DMS53 treated with DMSO at 0.1 percent for 48 hours (cell line): Measurements from ENCODE around the gene LTBR.

Experiments used
- DNase-seq: peaks from one replicate; lab custom pipeline; 2025; ENCODE audit not compliant: unreplicated experiment; lab: John Stamatoyannopoulos, UW

LTBR gene

GRCh38 chr12:6346235-6346832 lies 37.6 kb upstream of the LTBR start:
- peak; percentile 26 for DNase-seq

GRCh38 chr12:6346942-6347341 lies 37.0 kb upstream of the LTBR start:
- no peak for DNase-seq

DNA sequence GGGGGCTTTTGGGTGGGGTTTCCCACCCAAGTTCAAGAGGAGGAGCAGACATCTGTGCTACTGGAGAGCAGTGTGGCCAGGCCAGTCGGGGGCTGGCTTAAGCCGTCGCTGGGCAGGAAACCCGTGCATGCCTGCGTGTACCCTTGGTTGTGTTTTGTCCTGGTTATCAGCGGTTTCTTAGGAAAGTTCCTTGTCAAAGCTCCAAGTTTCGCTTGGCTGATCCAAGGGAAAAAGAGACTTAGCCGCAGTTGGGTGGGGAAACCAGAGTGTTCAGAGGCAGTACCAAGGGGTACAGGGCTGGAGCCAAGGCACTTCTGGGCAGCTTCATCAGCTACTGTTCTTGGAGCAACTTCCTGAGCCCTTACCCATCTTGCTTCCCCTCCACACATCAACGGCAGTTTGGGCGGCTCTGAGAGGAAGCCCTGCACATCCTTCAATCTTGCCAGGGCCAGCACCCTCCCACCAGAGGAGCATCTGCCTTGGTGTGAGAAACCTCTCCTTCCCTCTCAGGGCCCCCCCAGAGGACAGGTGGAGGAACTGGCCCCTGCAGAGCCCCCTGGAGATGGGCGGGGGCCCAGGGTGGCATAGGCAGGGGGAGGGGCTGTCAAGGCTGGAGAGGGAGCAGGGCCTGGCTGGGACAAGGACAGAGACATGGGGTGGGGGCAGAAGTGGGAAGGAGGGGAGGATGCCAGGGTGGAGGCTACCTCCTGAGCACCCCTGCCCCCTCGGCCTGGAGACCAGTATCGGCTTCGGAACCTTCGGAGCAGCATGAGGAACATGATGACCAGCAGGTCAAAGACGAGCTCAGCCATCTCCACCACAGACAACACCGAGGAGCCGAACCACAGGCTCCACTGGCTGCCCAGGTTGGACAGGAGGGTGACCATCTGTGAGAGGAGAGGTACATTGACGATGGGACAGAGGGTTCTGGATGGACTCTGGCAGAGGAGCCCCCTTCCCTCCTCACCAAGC lies 36.3 kb upstream of the LTBR start:
- no peak for DNase-seq

- no peak for DNase-seq
These were observed 32.3 kb upstream of the LTBR start for GRCh38 chr12:6351622-6352021.

- no peak for DNase-seq
These were observed 31.5 kb upstream of the LTBR start for GRCh38 chr12:6352193-6353173.

DNA sequence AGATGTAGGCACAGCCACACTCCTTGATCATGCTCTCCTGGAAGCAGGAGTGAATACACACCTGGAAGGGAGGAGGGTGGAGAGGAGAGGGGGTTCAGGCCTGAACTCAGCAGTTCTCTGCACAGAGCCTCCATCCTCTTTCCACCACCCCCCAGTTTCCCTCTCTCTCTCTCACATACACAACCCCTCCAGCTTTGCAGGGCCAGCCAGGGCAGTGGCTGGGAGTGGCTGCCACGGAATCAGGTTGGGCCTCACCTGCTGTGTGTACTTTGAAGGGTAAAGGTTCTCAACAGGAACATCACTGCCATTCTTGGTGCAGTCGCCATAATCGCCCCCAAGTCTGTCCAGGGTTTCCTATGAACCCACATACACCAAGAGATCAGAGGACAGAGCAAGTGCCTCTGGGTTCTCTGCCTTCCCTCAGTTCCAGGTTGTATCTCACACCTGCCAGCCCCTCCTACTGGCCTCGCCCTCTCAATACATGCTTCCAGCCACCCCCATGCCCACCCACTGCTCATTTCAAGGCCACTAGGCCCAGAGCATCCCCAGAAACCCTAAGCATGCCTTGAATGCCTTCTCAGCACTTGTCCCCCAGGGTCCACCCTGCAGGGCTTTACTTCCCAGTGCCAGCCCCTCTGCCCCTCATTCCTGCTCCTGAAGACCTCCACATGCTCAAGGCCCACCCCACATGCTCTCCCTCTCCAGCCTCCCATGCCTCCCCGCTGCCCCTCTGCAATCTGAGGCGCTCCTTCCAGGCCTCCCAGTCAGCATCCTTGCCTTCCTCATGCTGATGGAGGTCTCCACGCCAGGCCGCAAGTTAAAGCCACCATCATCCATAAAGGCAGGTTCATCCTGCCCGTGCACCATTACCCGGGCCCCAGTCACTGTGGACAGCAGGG lies 29.2 kb upstream of the LTBR start:
- DNase-seq: no peak

DNA sequence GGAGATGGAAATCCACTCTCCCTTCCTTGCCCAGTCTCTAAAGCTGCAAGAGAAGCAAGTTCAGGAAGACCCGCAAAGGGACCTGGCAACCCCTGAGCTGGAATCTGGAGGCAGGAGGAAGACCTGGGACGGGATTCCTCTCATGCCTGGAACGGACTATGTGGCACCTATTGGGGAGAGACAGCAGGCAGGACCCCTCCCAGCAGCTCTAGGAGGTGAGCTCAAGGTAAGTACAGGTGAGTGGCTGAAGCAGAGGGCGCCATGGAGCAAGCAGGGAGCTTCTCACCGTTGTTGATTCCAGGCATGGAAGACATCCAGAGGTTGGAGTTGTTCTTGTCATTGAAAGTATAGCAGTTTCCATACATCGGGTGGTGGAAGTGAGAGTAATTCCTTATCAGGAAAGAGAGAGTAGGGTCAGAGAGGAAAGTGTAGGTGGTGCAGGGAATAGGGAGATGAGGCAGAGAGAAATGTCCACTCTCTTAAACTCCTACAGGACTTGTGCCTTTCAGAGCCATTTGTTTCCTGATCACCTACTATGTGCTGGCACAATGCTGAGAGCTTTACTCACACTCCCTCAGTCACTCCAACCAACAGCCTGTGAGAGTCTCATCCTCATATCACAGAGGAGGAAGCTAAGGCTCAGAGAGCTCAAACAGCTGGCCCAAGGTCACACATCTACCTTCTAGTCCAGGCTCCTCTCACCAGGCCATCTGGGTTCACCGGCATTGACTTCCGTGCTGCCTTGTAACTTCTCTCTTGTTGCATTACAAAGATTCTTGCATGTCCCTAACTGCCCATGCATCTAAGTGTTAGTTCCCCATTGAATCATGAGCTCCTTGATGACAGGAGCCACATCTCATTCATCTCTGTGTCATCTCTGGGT lies 28.2 kb upstream of the LTBR start:
- no peak for DNase-seq

DNA sequence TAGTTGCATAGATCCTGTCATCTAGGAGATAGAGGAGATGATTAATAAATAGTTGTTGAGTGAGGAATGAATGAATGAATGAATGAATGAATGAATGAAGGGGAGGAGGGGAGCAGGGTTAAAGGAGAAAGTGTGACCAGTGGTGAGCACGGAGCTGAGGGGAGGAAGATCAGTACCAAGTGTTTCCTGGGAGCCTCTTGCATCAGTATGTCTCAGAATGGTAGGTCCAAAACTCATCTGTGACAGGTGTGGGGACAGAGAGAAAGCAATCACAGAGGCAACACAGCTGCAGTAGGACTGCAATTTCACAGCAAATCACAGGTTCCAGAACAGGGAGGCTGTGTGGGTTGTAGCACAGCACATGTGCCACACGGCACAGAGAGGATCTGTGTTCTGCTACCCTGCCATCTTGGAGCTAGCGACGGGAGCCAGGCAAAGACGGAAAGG lies 27.6 kb upstream of the LTBR start:
- DNase-seq: no peak

- no peak for DNase-seq
These were observed 25.1 kb upstream of the LTBR start for GRCh38 chr12:6358881-6359280.

GRCh38 chr12:6360080-6360571 lies 23.8 kb upstream of the LTBR start:
- DNase-seq: no peak

- no peak for DNase-seq
These were observed 23.1 kb upstream of the LTBR start for GRCh38 chr12:6360578-6361490.

DNA sequence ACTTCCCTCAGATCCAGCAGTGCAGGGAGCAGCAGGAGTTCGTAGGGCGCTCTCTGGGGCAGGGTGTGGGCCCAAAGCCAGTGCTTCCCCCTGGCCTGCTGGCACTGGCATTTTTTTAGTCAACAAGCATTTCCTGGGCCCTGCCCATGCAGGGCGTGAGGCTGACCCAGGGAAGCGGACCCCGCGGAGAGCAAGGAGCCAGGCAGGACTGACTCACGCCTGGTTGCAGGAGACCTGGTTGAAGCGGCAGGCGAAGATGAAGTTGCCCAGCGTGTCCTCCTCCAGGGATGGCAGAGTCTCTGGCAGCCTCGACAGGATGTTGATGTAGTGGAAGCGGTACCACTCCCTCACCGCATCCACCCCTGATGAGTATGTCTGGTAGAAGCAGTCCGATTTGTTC lies 22.1 kb upstream of the LTBR start:
- DNase-seq: no peak

GRCh38 chr12:6362403-6362802 lies 21.6 kb upstream of the LTBR start:
- DNase-seq: no peak

DNA sequence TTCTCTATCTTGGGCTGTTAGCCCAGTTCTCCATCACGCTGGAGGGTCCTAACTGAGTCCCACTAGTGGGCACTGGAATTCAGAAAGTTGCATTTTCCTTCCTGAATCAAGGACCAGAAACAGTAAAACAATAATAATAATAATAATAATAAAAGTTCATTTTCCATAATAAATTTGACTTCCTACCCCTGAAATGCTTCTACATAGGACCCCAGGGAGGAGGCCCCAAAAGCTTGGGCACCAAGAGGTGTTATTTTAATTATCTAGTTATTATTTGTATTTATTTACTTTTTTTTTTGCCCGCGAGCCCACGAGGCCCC lies 21.0 kb upstream of the LTBR start:
- no peak for DNase-seq

DNA sequence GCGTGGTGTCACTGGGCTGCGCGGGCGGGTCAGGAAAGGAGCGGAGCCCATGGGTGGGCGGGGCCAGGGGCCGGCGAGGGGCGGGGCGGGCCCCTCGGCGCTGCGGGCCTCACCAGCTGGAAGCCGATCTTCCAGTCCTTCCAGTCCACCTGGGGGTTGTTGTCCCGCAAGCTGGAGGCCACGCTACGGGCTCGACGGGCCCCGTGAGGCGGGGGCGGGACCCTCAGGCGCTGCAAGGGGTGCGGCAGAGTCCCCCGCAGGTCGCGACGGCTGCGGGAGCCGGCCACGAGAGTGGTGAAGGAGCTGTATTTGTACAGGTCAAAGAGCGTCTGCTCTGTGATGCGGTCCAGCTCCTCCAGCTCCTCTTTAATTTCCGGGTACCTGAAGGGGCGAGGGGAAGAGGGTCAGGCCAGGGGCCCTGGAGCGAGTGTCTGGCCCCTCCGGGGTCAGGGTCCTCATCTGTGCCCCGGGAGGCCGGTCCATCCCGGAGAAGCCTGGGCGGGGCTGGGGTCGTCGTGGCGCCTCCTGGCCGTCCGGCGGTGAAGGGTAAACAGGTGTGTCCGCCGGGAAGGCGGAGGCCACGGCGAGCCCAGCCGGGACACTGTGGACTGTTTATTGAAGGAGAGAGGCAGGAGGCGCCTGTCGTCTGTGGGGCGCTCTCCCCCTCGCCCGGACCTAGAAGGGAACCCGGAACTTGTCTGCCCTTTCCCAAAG lies 20.5 kb upstream of the LTBR start:
- peak; percentile 63 for DNase-seq

DNA sequence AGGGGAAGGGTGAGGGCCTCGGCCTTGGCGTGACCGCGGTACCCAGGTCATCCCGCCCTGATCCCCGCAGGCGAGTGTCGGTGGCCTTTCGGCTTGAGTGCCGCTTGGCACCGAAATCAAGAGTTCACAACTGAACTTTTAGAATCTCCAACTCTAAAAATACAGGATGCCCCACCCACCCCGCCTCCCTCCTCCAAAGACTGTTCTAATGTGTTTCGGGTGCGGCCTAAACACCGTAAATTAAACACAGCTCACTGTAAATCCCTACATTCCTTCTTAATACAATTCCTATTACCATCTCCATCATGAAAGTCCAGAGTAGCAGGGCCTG lies 20.0 kb upstream of the LTBR start:
- peak; percentile 46 for DNase-seq

DNA sequence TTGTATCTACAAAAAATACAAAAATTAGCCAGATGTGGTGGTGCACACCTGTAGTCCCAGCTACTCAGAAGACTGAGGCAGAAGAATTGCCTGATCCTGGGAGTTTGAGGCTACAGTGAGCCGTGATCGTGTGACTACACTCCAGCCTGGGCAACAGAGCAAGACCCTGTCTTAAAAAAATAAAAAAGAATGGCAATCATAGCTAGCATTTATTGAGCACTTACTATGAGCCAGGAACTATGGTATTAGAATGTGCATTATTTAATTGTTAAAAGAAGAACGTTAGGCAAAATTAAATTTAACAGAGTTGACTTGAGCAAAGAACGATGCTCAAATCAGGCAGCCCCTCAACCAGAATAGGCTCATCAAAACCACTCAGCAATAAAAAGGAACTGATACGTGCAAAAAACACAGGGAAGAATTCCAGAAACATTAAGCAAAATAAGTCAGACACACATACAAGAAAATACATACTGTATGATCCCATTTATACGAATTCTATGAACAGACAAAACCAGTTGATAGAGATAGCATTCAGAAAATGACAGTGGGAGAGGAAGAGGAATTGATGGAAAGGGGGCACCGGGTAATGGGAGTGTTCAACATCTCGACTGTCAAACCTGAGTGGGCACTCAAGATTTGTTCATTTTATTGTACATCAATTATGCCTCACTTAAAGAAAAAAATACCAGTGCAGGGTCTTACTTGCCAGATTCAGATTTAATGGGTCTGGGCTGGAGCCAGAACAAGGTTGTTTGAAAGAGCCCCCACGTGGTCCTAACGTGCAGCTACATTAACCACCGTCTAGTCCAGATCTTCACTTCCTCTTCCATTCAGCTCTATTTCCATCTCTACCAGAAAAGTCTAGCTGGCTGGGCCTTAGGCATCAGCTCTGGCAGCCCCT lies 16.6 kb upstream of the LTBR start:
- no peak for DNase-seq
